IMR-90 (cell line): Measurements from ENCODE around the gene RASL10A. TPM values are rescaled to one million over a fixed set of nuclear protein-coding genes. Genes with fewer than 3 reads are reported as not detected.

ENCODE experiments used
- ATAC-seq: fragments of 200-7000 bp; cut with Tn5 transposase; 2 replicates; pipeline ENCODE4 v1.9.1; 2020; ENCODE audit warnings: low read depth, mild to moderate bottlenecking, moderate library complexity
- BruUV-seq: library from RNA; stranded (reverse); fragments of 400-500 nt; replicated peaks from 2 replicates; lab custom pipeline; 2021; lab: Mats Ljungman, UMichigan
- CTCF ChIA-PET: fragments of 300-600 bp; formaldehyde crosslinking; extraction: SDS; loops from one replicate; lab custom pipeline; 2021; ENCODE audit warnings: antibody characterized with exemption; lab: Yijun Ruan, JAX
- POLR2A ChIA-PET: fragments of 300-600 bp; sonication (Branson Sonifier 250); formaldehyde crosslinking; loops from one replicate; lab custom pipeline; 2022; ENCODE audit warnings: antibody characterized with exemption; ENCODE audit not compliant: unreplicated experiment; lab: Charles Lee
- DNase-seq: peaks from one replicate; pipeline ENCODE4 v3.0.0; 2013
- H2AFZ ChIP-seq: replicated peaks from 2 replicates; pipeline ENCODE3; 2013; ENCODE audit warnings: low read length, mild to moderate bottlenecking; ENCODE audit not compliant: poor library complexity
- H2AK5ac ChIP-seq: 2 replicates; pipeline ENCODE4 v1.6.1; 2013; ENCODE audit warnings: low read depth, low read length, inconsistent platforms
- H2AK9ac ChIP-seq: replicated peaks from 2 replicates; pipeline ENCODE3; 2013; ENCODE audit warnings: mild to moderate bottlenecking, low read depth, low read length, moderate library complexity; ENCODE audit not compliant: poor library complexity
- H2BK120ac ChIP-seq: 2 replicates; pipeline ENCODE4 v1.6.1; 2013; ENCODE audit warnings: low read depth, low read length, inconsistent platforms
- H2BK15ac ChIP-seq: 3 replicates; pipeline ENCODE4 v1.6.1; 2013; ENCODE audit warnings: low read depth, low read length, inconsistent platforms
- H2BK20ac ChIP-seq: 2 replicates; pipeline ENCODE4 v1.6.1; 2013; ENCODE audit warnings: low read depth, mild to moderate bottlenecking, inconsistent platforms, low read length, moderate library complexity
- H2BK5ac ChIP-seq: 2 replicates; pipeline ENCODE4 v1.6.1; 2013; ENCODE audit warnings: mild to moderate bottlenecking, low read depth, low read length, inconsistent platforms; ENCODE audit not compliant: poor library complexity, severe bottlenecking
- H3K14ac ChIP-seq: replicated peaks from 2 replicates; pipeline ENCODE4 v1.6.1; 2013; ENCODE audit warnings: low read depth, low read length, inconsistent platforms
- H3K18ac ChIP-seq: 2 replicates; pipeline ENCODE4 v1.6.1; 2013; ENCODE audit warnings: low read depth, low read length, control low read depth
- H3K23ac ChIP-seq: 2 replicates; pipeline ENCODE4 v1.6.1; 2013; ENCODE audit warnings: low read depth, low read length, inconsistent platforms
- H3K27ac ChIP-seq: 2 replicates; pipeline ENCODE4 v1.5.1; 2013; ENCODE audit warnings: mild to moderate bottlenecking, control low read depth, low read length; ENCODE audit not compliant: insufficient read depth
- H3K27me3 ChIP-seq: 2 replicates; pipeline ENCODE4 v1.6.1; 2013; ENCODE audit warnings: low read length; ENCODE audit not compliant: control insufficient read depth, insufficient read depth
- H3K36me3 ChIP-seq: 2 replicates; pipeline ENCODE4 v1.6.1; 2013; ENCODE audit warnings: low read length, mixed read lengths; ENCODE audit not compliant: control insufficient read depth, insufficient read depth
- H3K4ac ChIP-seq: 2 replicates; pipeline ENCODE4 v1.6.1; 2013; ENCODE audit warnings: low read depth, low read length, inconsistent platforms
- H3K4me1 ChIP-seq: 2 replicates; pipeline ENCODE4 v1.6.1; 2013; ENCODE audit warnings: low read length, mixed read lengths; ENCODE audit not compliant: control insufficient read depth, insufficient read depth
- H3K4me2 ChIP-seq: 2 replicates; pipeline ENCODE4 v1.6.1; 2013; ENCODE audit warnings: low read depth, mild to moderate bottlenecking, control low read depth, low read length, moderate library complexity
- H3K4me3 ChIP-seq: 2 replicates; pipeline ENCODE4 v1.5.1; 2013; ENCODE audit warnings: low read depth, mild to moderate bottlenecking, control low read depth, low read length, moderate library complexity; ENCODE audit not compliant: insufficient read depth
- H3K56ac ChIP-seq: 2 replicates; pipeline ENCODE4 v1.6.1; 2013; ENCODE audit warnings: low read length, inconsistent platforms; ENCODE audit not compliant: insufficient read depth; ENCODE audit errors: extremely low read depth
- H3K79me1 ChIP-seq, 2 experiments: 2 replicates each; pipeline ENCODE4 v1.6.1; 2013; ENCODE audit warnings: low read length in 2 of 2, inconsistent platforms in 1 of 2, low read depth in 1 of 2
- H3K9ac ChIP-seq: 2 replicates; pipeline ENCODE4 v1.6.1; 2013; ENCODE audit warnings: low read depth, low read length, control low read depth
- H3K9me1 ChIP-seq: 2 replicates; pipeline ENCODE4 v1.6.1; 2013; ENCODE audit warnings: low read length, inconsistent platforms; ENCODE audit not compliant: insufficient read depth
- H3K9me3 ChIP-seq: 2 replicates; pipeline ENCODE4 v1.6.1; 2013; ENCODE audit warnings: low read length; ENCODE audit not compliant: control insufficient read depth, insufficient read depth
- H4K20me1 ChIP-seq: 2 replicates; pipeline ENCODE4 v1.6.1; 2013; ENCODE audit warnings: low read length, inconsistent platforms; ENCODE audit not compliant: insufficient read depth
- H4K5ac ChIP-seq: 2 replicates; pipeline ENCODE4 v1.6.1; 2013; ENCODE audit warnings: mild to moderate bottlenecking, low read depth, low read length, control low read depth
- H4K8ac ChIP-seq, 2 experiments: 2 replicates each; pipeline ENCODE4 v1.6.1; 2013; ENCODE audit warnings: low read depth in 2 of 2, low read length in 2 of 2, control low read depth in 1 of 2, inconsistent platforms in 1 of 2
- H4K91ac ChIP-seq: 2 replicates; pipeline ENCODE4 v1.6.1; 2013; ENCODE audit warnings: low read depth, low read length, inconsistent platforms; ENCODE audit not compliant: insufficient read depth
- BHLHE40 ChIP-seq: fragments of 150-350 bp; IDR thresholded peaks from 2 replicates; pipeline ENCODE4 v1.6.1; 2016; ENCODE audit warnings: mild to moderate bottlenecking, low read depth, low read length
- CHD1 ChIP-seq: IDR thresholded peaks from 2 replicates; pipeline ENCODE4 v1.6.1; 2012; ENCODE audit warnings: low read depth, low read length, improper control_type of control experiment
- ELK1 ChIP-seq: fragments of 150-350 bp; IDR thresholded peaks from 2 replicates; pipeline ENCODE4 v1.6.1; 2016; ENCODE audit warnings: low read depth, mild to moderate bottlenecking, low read length, moderate library complexity, borderline replicate concordance
- MAFK ChIP-seq: IDR thresholded peaks from 2 replicates; pipeline ENCODE4 v1.6.1; 2012; ENCODE audit warnings: low read depth, low read length, improper control_type of control experiment
- MXI1 ChIP-seq: IDR thresholded peaks from 2 replicates; pipeline ENCODE4 v1.6.1; 2012; ENCODE audit warnings: low read depth, mild to moderate bottlenecking, low read length, moderate library complexity, borderline replicate concordance
- NFE2L2 ChIP-seq: fragments of 150-350 bp; IDR thresholded peaks from 2 replicates; pipeline ENCODE4 v1.6.1; 2016; ENCODE audit warnings: low read depth, mild to moderate bottlenecking, low read length
- POLR2A ChIP-seq: IDR thresholded peaks from 2 replicates; pipeline ENCODE4 v1.6.1; 2012; ENCODE audit warnings: mild to moderate bottlenecking, low read depth, low read length
- RAD21 ChIP-seq: IDR thresholded peaks from 2 replicates; pipeline ENCODE4 v1.6.1; 2012; ENCODE audit warnings: low read length, improper control_type of control experiment
- RCOR1 ChIP-seq: IDR thresholded peaks from 2 replicates; pipeline ENCODE4 v1.6.1; 2012; ENCODE audit warnings: mild to moderate bottlenecking, low read length, improper control_type of control experiment; ENCODE audit not compliant: insufficient replicate concordance
- RFX5 ChIP-seq: IDR thresholded peaks from 2 replicates; pipeline ENCODE4 v1.8.0; 2012; ENCODE audit warnings: low read depth, mild to moderate bottlenecking, low read length, moderate library complexity
- SMC3 ChIP-seq: fragments of 150-350 bp; IDR thresholded peaks from 2 replicates; pipeline ENCODE4 v1.6.1; 2016; ENCODE audit warnings: low read depth, mild to moderate bottlenecking, antibody characterized with exemption, low read length, moderate library complexity
- USF2 ChIP-seq: fragments of 150-350 bp; IDR thresholded peaks from 2 replicates; pipeline ENCODE4 v1.6.1; 2017; ENCODE audit warnings: mild to moderate bottlenecking, antibody characterized with exemption, low read length, low read depth
- WGBS, 2 experiments: methylation state at CpG; one replicate each; pipeline versions ENCODE4 v1.1.5 to v1.1.7; 2013; ENCODE audit warnings: missing lambda C conversion rate in 2 of 2; ENCODE audit not compliant: insufficient read length in 1 of 2; ENCODE audit errors: extremely low coverage in 2 of 2; 5-methylcytosine and 5-hydroxymethylcytosine counted together
- dilution Hi-C: fragments of 300-500 bp; cut with HindIII; formaldehyde crosslinking; loops from one replicate; pipeline ENCODE4 v1.14.3; 2018; ENCODE audit warnings: low sequenced_read_pairs; ENCODE audit not compliant: unreplicated experiment
- in situ Hi-C: fragments of 300-500 bp; cut with MboI; formaldehyde crosslinking; loops from 3 replicates; pipeline ENCODE4 v1.14.3; 2019; ENCODE audit warnings: low sequenced_read_pairs, inconsistent platforms, mixed read lengths
- intact Hi-C: fragments of 100-400 bp; cut with micrococcal nuclease; formaldehyde crosslinking; loops from 2 replicates; pipeline ENCODE4 v1.10.0; 2022
- polyA plus RNA-seq, 3 experiments: library from polyadenylated mRNA; depleted of rRNA; stranded (reverse); fragments of >200 nt; gene quantifications; 2 replicates each; pipeline ENCODE4 v1.2.3, GENCODE V29; 2012; ENCODE audit warnings: low replicate concordance in 1 of 3
- total RNA-seq: library from RNA; depleted of rRNA; stranded (reverse); fragments of >200 nt; gene quantifications from 2 replicates; pipeline ENCODE4 v1.2.3, GENCODE V29; 2012

RASL10A gene
- total and polyA plus RNA-seq, 2 of the 4 experiments (the other 2 are of a cell fraction) = 0.26 TPM; not detected in 1

GRCh38 chr22:29348041-29348440 lies 32.5 kb upstream of the RASL10A start:
- Histone ChIP-seq H2BK5ac (no peak overlapping the region), H2BK15ac (no peak overlapping the region), H3K9me3 (no peaks in the 10 kb centered on the region), H2AFZ (no peak overlapping the region), H4K8ac (no peak overlapping the region), H3K36me3 (peaks cover 61% of the 10 kb centered on the region), H3K14ac (no peak overlapping the region), H2AK9ac (no peak overlapping the region), H3K56ac (no peak overlapping the region), H3K9me1 (no peaks in the 10 kb centered on the region), H3K23ac (no peak overlapping the region), H4K20me1 (peaks cover 10% of the 10 kb centered on the region; the same call in 1 of the 2 replicates), H3K4me2 (no peak overlapping the region), H3K9ac (no peak overlapping the region), H3K4me3 (no peak overlapping the region), H3K27ac (no peak overlapping the region), H2AK5ac (no peak overlapping the region), H2BK20ac (no peak overlapping the region), H3K18ac (no peak overlapping the region), H4K5ac (no peak overlapping the region), H3K27me3 (no peaks in the 10 kb centered on the region), H3K4me1 (no peaks in the 10 kb centered on the region), H4K91ac (no peak overlapping the region), H3K4ac (no peak overlapping the region), H3K79me1 (no peaks in the 10 kb centered on the region), H2BK120ac (no peak overlapping the region)
- no TSS peak for BruUV-seq
- ATAC-seq (no peak), DNase-seq (no peak)
- TF ChIP-seq RAD21 (no peak), POLR2A (no peak), MAFK (no peak), MXI1 (no peak), RCOR1 (no peak), SMC3 (no peak), RFX5 (no peak), ELK1 (no peak), NFE2L2 (no peak), BHLHE40 (no peak), CHD1 (no peak), USF2 (no peak)
- dilution Hi-C loops = no loop called here
- in situ Hi-C loops = no loop called here
- CTCF ChIA-PET = no interaction called here
- intact Hi-C loops = no loop called here
- POLR2A ChIA-PET = no interaction called here
- 96% methylated on average over 2 of the region's 2 CpGs; no CpG with 5 or more reads in 1 of the 2 experiments for WGBS, 2 experiments
